HepG2 (cell line): ENCODE data around the gene AADACL4. TPM values are rescaled to one million over a fixed set of nuclear protein-coding genes. Genes with fewer than 3 reads are reported as not detected.

Experiments
- ARID5B ChIP-seq: IDR thresholded peaks from 2 replicates; pipeline ENCODE4 v1.4.0; 2020; ENCODE audit warnings: mild to moderate bottlenecking, missing genetic modification reagents
- ARNT ChIP-seq: fragments of 450-650 bp; IDR thresholded peaks from 2 replicates; pipeline ENCODE4 v1.6.1; 2017
- CTCF ChIP-seq: sonication (generic); formaldehyde crosslinking; IDR thresholded peaks from 2 replicates; pipeline ENCODE4 v1.5.0; 2020; ENCODE audit warnings: mild to moderate bottlenecking, missing genetic modification reagents, moderate library complexity
- PREB ChIP-seq: sonication (generic); formaldehyde crosslinking; IDR thresholded peaks from 2 replicates; pipeline ENCODE4 v1.4.0; 2020; ENCODE audit warnings: missing genetic modification reagents
- SOX13 ChIP-seq, 3 experiments: fragments of 450-650 bp in 1 of 3; sonication (generic) in 1 of 3; formaldehyde crosslinking in 1 of 3; IDR thresholded peaks in 2 of 3; conservative IDR thresholded peaks in 1 of 3; 2 replicates each; pipeline versions ENCODE4 v1.5.0 to v1.6.1; 2016 to 2020; ENCODE audit warnings: antibody characterized with exemption in 1 of 3, mild to moderate bottlenecking in 1 of 3, missing compliant biosample characterization in 1 of 3, missing genetic modification reagents in 1 of 3, moderate library complexity in 1 of 3
- SP1 ChIP-seq, 2 experiments: fragments of 450-650 bp in 1 of 2; sonication (generic) in 1 of 2; formaldehyde crosslinking in 1 of 2; IDR thresholded peaks; 2 replicates each; pipeline versions ENCODE4 v1.4.0 to v1.6.1; 2016 to 2020; ENCODE audit warnings: missing genetic modification reagents in 1 of 2
- TERF1 ChIP-seq: sonication (generic); formaldehyde crosslinking; IDR thresholded peaks from 2 replicates; pipeline ENCODE4 v1.8.0; 2022; ENCODE audit warnings: mild to moderate bottlenecking, missing genetic modification reagents, moderate library complexity
- ZBTB14 ChIP-seq: sonication (generic); formaldehyde crosslinking; IDR thresholded peaks from 2 replicates; pipeline ENCODE4 v1.4.0; 2020; ENCODE audit warnings: missing genetic modification reagents
- ZBTB20 ChIP-seq: sonication (generic); formaldehyde crosslinking; IDR thresholded peaks from 2 replicates; pipeline ENCODE4 v1.8.1; 2023; ENCODE audit warnings: missing genetic modification reagents, low read depth, mild to moderate bottlenecking, borderline replicate concordance
- ZBTB25 ChIP-seq: IDR thresholded peaks from 2 replicates; pipeline ENCODE4 v1.6.1; 2018; ENCODE audit warnings: missing genetic modification reagents
- ZBTB8A ChIP-seq: sonication (generic); formaldehyde crosslinking; IDR thresholded peaks from 2 replicates; pipeline ENCODE4 v1.4.0; 2020; ENCODE audit warnings: mild to moderate bottlenecking, low read depth, missing genetic modification reagents, borderline replicate concordance
- ZFP37 ChIP-seq: sonication (generic); formaldehyde crosslinking; IDR thresholded peaks from 2 replicates; pipeline ENCODE4 v1.4.0; 2020; ENCODE audit warnings: missing genetic modification reagents, borderline replicate concordance
- ZKSCAN5 ChIP-seq: sonication (generic); formaldehyde crosslinking; IDR thresholded peaks from 2 replicates; pipeline ENCODE4 v1.5.1; 2020; ENCODE audit warnings: mild to moderate bottlenecking, missing genetic modification reagents
- ZNF674 ChIP-seq: sonication (generic); formaldehyde crosslinking; IDR thresholded peaks from 2 replicates; pipeline ENCODE4 v1.5.0; 2020; ENCODE audit warnings: low read depth, mild to moderate bottlenecking, missing genetic modification reagents
- ZNF740 ChIP-seq: sonication (generic); formaldehyde crosslinking; IDR thresholded peaks from 2 replicates; pipeline ENCODE4 v1.4.0; 2020; ENCODE audit warnings: missing genetic modification reagents
- ZNF768 ChIP-seq: sonication (generic); formaldehyde crosslinking; IDR thresholded peaks from 2 replicates; pipeline ENCODE4 v1.4.0; 2020; ENCODE audit warnings: missing genetic modification reagents
- polyA plus RNA-seq, 8 experiments: library from polyadenylated mRNA; depleted of rRNA in 3 of 8; stranded (reverse) in 7 of 8; unstranded in 1 of 8; fragments of >200 nt; fragmentation: Illumina TruSeq in 4 of 8; extraction: Trizol in 4 of 8; gene quantifications; 2 replicates each; pipeline versions ENCODE4 v1.2.1 to v1.2.3, GENCODE V29; 2011 to 2016; ENCODE audit warnings: low read depth in 4 of 8, missing spikeins in 1 of 8, mixed read lengths in 1 of 8; ENCODE audit not compliant: insufficient read depth in 1 of 8
- total RNA-seq, 5 experiments: library from RNA; depleted of rRNA; stranded (reverse); fragments of >200 nt; fragmentation: Illumina TruSeq; extraction: Trizol; gene quantifications; 2 replicates each; pipeline ENCODE4 v1.2.3, GENCODE V29; 2016; ENCODE audit warnings: low read depth in 1 of 5

AADACL4 gene
- total and polyA plus RNA-seq, 2 of the 13 experiments (the other 11 are each of a cell fraction or from before 2014, with no cell fraction given) = not detected

- TF ChIP-seq TERF1 (CRISPR knock-in tag) (no peak), SOX13 (IDR thresholded peaks at IDR 0.05) (peak; percentile 33; the same call in 1 of the 2 replicates), SOX13 (CRISPR knock-in tag; conservative IDR thresholded peaks at IDR 0.05 in 1 of 2, IDR thresholded peaks at IDR 0.05 in 1 of 2) (peak in 1 of 2 experiments; percentile 55; a peak in 1 of 4 replicates), ZBTB14 (CRISPR knock-in tag) (no peak), ARNT (no peak), ZNF674 (CRISPR knock-in tag) (no peak), ZBTB25 (CRISPR knock-in tag) (no peak), SP1 (IDR thresholded peaks at IDR 0.05) (no peak), SP1 (CRISPR knock-in tag; IDR thresholded peaks at IDR 0.05) (no peak), ZBTB8A (no peak), ARID5B (peak; percentile 67), ZBTB20 (CRISPR knock-in tag) (no peak), CTCF (no peak), ZNF740 (CRISPR knock-in tag) (no peak), ZKSCAN5 (CRISPR knock-in tag) (no peak), ZFP37 (CRISPR knock-in tag) (no peak), ZNF768 (CRISPR knock-in tag) (no peak), PREB (CRISPR knock-in tag) (no peak)
These were observed 35.5 kb upstream of the AADACL4 start (continued) for GRCh38 chr1:12608311-12608957.
